Endothelial cell of umbilical vein (primary cell): ENCODE data around the gene MBD1. TPM values are rescaled to one million over a fixed set of nuclear protein-coding genes. Genes with fewer than 3 reads are reported as not detected.
A peak's percentile ranks its signal among the peaks of the same experiment; 100 is the strongest.

Experiments used
- BruUV-seq: library from RNA; stranded (reverse); fragments of 400-500 nt; replicated peaks from 2 replicates; lab custom pipeline; 2021; lab: Mats Ljungman, UMichigan
- CTCF ChIA-PET: fragments of 300-600, 350-600 bp; sonication (Branson Sonifier 250); formaldehyde crosslinking; loops from one replicate; lab custom pipeline; 2021; ENCODE audit warnings: antibody characterized with exemption, inconsistent platforms; lab: Charles Lee
- POLR2A ChIA-PET: fragments of 300-600, 350-600 bp; sonication (Branson Sonifier 250); formaldehyde crosslinking; loops from one replicate; lab custom pipeline; 2021; ENCODE audit warnings: antibody characterized with exemption, inconsistent platforms; lab: Charles Lee
- DNase-seq: peaks from one replicate; pipeline ENCODE4 v3.0.0-alpha.2; 2011; ENCODE audit warnings: low read depth, low spot score
- FAIRE-seq: peaks from 2 replicates; lab custom pipeline; 2011; peaks lifted over from hg19 to GRCh38; lab: Jason Lieb, UNC
- H2AFZ ChIP-seq: 2 replicates; pipeline ENCODE4 v1.6.0; 2012; ENCODE audit warnings: low read depth, low read length, control low read depth, inconsistent platforms
- H3K27ac ChIP-seq: 2 replicates; pipeline ENCODE4 v1.5.1; 2011; ENCODE audit warnings: low read depth, mild to moderate bottlenecking, control low read depth, low read length, moderate library complexity; ENCODE audit not compliant: insufficient read depth
- H3K27me3 ChIP-seq, 2 experiments: 2 replicates each; pipeline versions ENCODE4 v1.6.0 to v1.6.1; 2011; ENCODE audit warnings: low read length in 2 of 2, mixed read lengths in 1 of 2; ENCODE audit not compliant: control insufficient read depth in 2 of 2, insufficient read depth in 2 of 2
- H3K36me3 ChIP-seq, 2 experiments: 2 replicates in 1 of 2; 3 replicates in 1 of 2; pipeline ENCODE4 v1.5.1; 2011; ENCODE audit warnings: low read length in 2 of 2, mild to moderate bottlenecking in 1 of 2, moderate library complexity in 1 of 2; ENCODE audit not compliant: control insufficient read depth in 2 of 2, insufficient read depth in 2 of 2; ENCODE audit errors: extremely low read depth in 1 of 2
- H3K4me1 ChIP-seq: 3 replicates; pipeline ENCODE4 v1.5.1; 2011; ENCODE audit warnings: mild to moderate bottlenecking, low read length; ENCODE audit not compliant: control insufficient read depth, insufficient read depth; ENCODE audit errors: extremely low read depth
- H3K4me2 ChIP-seq: 2 replicates; pipeline ENCODE4 v1.6.1; 2011; ENCODE audit warnings: low read length, control low read depth, mixed read lengths; ENCODE audit not compliant: insufficient read depth
- H3K4me3 ChIP-seq, 3 experiments: fragments of 200-600 bp in 1 of 3; sonication (generic), shearing (Covaris generic) in 1 of 3; replicated peaks in 1 of 3; 2 replicates each; pipeline ENCODE4 v1.5.1; 2011 to 2016; ENCODE audit warnings: control low read depth in 3 of 3, low read length in 3 of 3, mild to moderate bottlenecking in 2 of 3, inconsistent platforms in 1 of 3, low read depth in 1 of 3, moderate library complexity in 1 of 3; ENCODE audit not compliant: insufficient read depth in 1 of 3
- H3K79me2 ChIP-seq: 2 replicates; pipeline ENCODE4 v1.6.0; 2012; ENCODE audit warnings: low read length, inconsistent platforms; ENCODE audit not compliant: control insufficient read depth, insufficient read depth
- H3K9ac ChIP-seq: replicated peaks from 2 replicates; pipeline ENCODE3; 2011; ENCODE audit warnings: low read length, control low read depth; ENCODE audit not compliant: insufficient read depth; ENCODE audit errors: extremely low read depth
- H3K9me1 ChIP-seq: replicated peaks from 3 replicates; pipeline ENCODE4 v1.6.0; 2011; ENCODE audit warnings: mild to moderate bottlenecking, low read length; ENCODE audit not compliant: control insufficient read depth, insufficient read depth; ENCODE audit errors: extremely low read depth
- H3K9me3 ChIP-seq: replicated peaks from 2 replicates; pipeline ENCODE4 v1.5.1; 2012; ENCODE audit warnings: low read length, inconsistent platforms; ENCODE audit not compliant: control insufficient read depth, insufficient read depth
- H4K20me1 ChIP-seq: replicated peaks from 2 replicates; pipeline ENCODE3; 2011; ENCODE audit warnings: mild to moderate bottlenecking, low read length; ENCODE audit not compliant: control insufficient read depth, insufficient read depth; ENCODE audit errors: extremely low read depth
- CTCF ChIP-seq, 2 donors: IDR thresholded peaks; 1 replicate in 1 of 2; 2 replicates in 1 of 2; pipeline ENCODE4 v1.5.1; 2011; ENCODE audit warnings: low read length in 2 of 2, mild to moderate bottlenecking in 2 of 2, moderate library complexity in 2 of 2, control low read depth in 1 of 2, inconsistent platforms in 1 of 2, low read depth in 1 of 2; ENCODE audit not compliant: insufficient read depth in 1 of 2; ENCODE audit errors: extremely low read depth in 1 of 2
- EZH2 ChIP-seq: IDR thresholded peaks from 2 replicates; pipeline ENCODE4 v1.6.1; 2012; ENCODE audit warnings: borderline replicate concordance, low read depth, mild to moderate bottlenecking, moderate library complexity, low read length, inconsistent platforms; ENCODE audit not compliant: severe bottlenecking
- FOS ChIP-seq: IDR thresholded peaks from 2 replicates; pipeline ENCODE4 v1.6.1; 2011; ENCODE audit warnings: mild to moderate bottlenecking, low read length, moderate library complexity, borderline replicate concordance; ENCODE audit not compliant: insufficient read depth
- GATA2 ChIP-seq: IDR thresholded peaks from 2 replicates; pipeline ENCODE4 v1.7.0; 2011; ENCODE audit warnings: low read depth, mild to moderate bottlenecking, moderate library complexity, mixed read lengths, low read length; ENCODE audit not compliant: insufficient read length, insufficient read depth
- JUN ChIP-seq: IDR thresholded peaks from 2 replicates; pipeline ENCODE4 v1.6.1; 2011; ENCODE audit warnings: borderline replicate concordance, low read depth; ENCODE audit not compliant: insufficient read length, insufficient read depth
- MAX ChIP-seq: IDR thresholded peaks from 2 replicates; pipeline ENCODE4 v1.6.1; 2011; ENCODE audit not compliant: insufficient read depth, insufficient read length
- MYC ChIP-seq: IDR thresholded peaks from one replicate; pipeline ENCODE4 v1.6.1; 2011; ENCODE audit warnings: mild to moderate bottlenecking, low read depth, low read length
- POLR2A ChIP-seq: IDR thresholded peaks from 2 replicates; pipeline ENCODE4 v1.6.1; 2012; ENCODE audit warnings: low read depth, mild to moderate bottlenecking, control low read depth, low read length
- POLR2AphosphoS5 ChIP-seq: IDR thresholded peaks from 2 replicates; pipeline ENCODE4 v1.6.1; 2012; ENCODE audit warnings: low read depth, mild to moderate bottlenecking, control low read depth, low read length, moderate library complexity; ENCODE audit not compliant: insufficient read depth
- dilution Hi-C: fragments of 300-500 bp; cut with MboI; formaldehyde crosslinking; loops from one replicate; pipeline ENCODE4 v1.15.0; 2019; ENCODE audit warnings: low sequenced_read_pairs; ENCODE audit not compliant: extremely low pct_ligation_motif_present
- intact Hi-C: fragments of 100-400 bp; cut with micrococcal nuclease; formaldehyde crosslinking; loops from one replicate; pipeline ENCODE4 v1.10.0; 2022
- polyA plus RNA-seq, 4 experiments: library from polyadenylated mRNA; depleted of rRNA in 3 of 4; stranded (reverse) in 3 of 4; unstranded in 1 of 4; fragments of >200 nt; gene quantifications; 2 replicates each; pipeline versions ENCODE4 v1.2.1 to v1.2.3, GENCODE V29; 2011 to 2012; ENCODE audit warnings: missing spikeins in 1 of 4
- total RNA-seq: library from RNA; stranded (reverse); gene quantifications from 2 replicates; pipeline ENCODE4 v1.2.3, GENCODE V29; 2021

MBD1 gene
- total and polyA plus RNA-seq, 2 donors (not counting 3 experiments of a cell fraction or from before 2014, with no cell fraction given): 57.2 to 77.5 TPM

GRCh38 chr18:50279752-50280151, 1.6 kb downstream of the MBD1 start:
- intact Hi-C loops (loop anchor here (5.0 kb wide), 2 partner anchors 787 to 918 kb away; partner anchors contain the start of genes MEX3C and RPL17), dilution Hi-C loops (no loop called here)
- peaks cover 27% of the 10 kb centered on the region for H3K79me2 ChIP-seq
- no peak overlapping the region for H3K27ac ChIP-seq
- H3K9me1 ChIP-seq: no peaks in the 10 kb centered on the region
- H3K4me3 ChIP-seq: no peak overlapping the region
- no peak overlapping the region for H3K9ac ChIP-seq
- no peaks in the 10 kb centered on the region for H3K9me3 ChIP-seq
- BruUV-seq: no TSS peak
- no peak for DNase-seq
- H3K27me3 ChIP-seq: no peaks in the 10 kb centered on the region
- no peak overlapping the region for H2AFZ ChIP-seq
- H3K36me3 ChIP-seq: peaks cover 20 to 44% of the 10 kb centered on the region in 2 experiments
- H3K4me1 ChIP-seq: peaks cover 23% of the 10 kb centered on the region
- H3K4me2 ChIP-seq: peak overlapping the region; percentile 55
- ChIA-PET POLR2A (no interaction called here), CTCF (interaction anchor here (0.9 to 2.9 kb wide), 2 partner anchors 12 to 78 kb away, joined by 4 to 19 read pairs; no protein-coding TSS in a partner anchor)
- TF ChIP-seq JUN: no peak
- TF ChIP-seq EZH2: no peak
- no peak for TF ChIP-seq MYC
- no peak for TF ChIP-seq MAX
- no peak for TF ChIP-seq CTCF (IDR thresholded peaks at IDR 0.05; ENCODE audit: extremely low read depth in 1 of 2, insufficient read depth in 1 of 2, low read depth in 1 of 2, low read length in 2 of 2)
- no peak for TF ChIP-seq GATA2
- no peak for TF ChIP-seq POLR2A
- TF ChIP-seq POLR2AphosphoS5: no peak
- TF ChIP-seq FOS: no peak
- FAIRE-seq: no peak
- no peaks in the 10 kb centered on the region for H4K20me1 ChIP-seq
